Measurements from ENCODE around the gene SIPA1L3. TPM values are rescaled to one million over a fixed set of nuclear protein-coding genes. Genes with fewer than 3 reads are reported as not detected.

SIPA1L3 gene
- total and polyA plus RNA-seq, 2 of the 13 experiments (the other 11 are each of a cell fraction or from before 2014, with no cell fraction given), result 5.5 to 7.7 TPM

DNA sequence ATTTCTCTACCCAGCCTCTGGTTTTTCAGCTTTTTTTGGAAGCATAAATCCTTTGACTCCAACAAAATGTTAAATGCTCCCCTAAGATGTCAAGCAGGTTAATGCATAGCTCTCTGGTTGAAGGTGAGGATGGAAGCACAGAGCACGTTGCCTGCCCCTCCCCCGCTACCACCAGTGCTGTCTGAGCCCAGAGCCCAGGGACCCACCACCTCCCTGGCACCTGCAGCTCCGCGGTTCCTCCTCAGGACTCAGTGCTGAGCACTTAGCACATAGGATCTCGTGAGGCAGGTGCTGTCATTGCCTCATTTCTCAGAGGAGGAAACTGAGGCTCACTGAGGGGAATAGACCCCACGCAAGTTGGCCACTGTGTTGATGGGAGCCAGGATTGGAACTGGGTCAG is 268.4 kb downstream of the SIPA1L3 start (continued):
- TF ChIP-seq, protein P1, sequence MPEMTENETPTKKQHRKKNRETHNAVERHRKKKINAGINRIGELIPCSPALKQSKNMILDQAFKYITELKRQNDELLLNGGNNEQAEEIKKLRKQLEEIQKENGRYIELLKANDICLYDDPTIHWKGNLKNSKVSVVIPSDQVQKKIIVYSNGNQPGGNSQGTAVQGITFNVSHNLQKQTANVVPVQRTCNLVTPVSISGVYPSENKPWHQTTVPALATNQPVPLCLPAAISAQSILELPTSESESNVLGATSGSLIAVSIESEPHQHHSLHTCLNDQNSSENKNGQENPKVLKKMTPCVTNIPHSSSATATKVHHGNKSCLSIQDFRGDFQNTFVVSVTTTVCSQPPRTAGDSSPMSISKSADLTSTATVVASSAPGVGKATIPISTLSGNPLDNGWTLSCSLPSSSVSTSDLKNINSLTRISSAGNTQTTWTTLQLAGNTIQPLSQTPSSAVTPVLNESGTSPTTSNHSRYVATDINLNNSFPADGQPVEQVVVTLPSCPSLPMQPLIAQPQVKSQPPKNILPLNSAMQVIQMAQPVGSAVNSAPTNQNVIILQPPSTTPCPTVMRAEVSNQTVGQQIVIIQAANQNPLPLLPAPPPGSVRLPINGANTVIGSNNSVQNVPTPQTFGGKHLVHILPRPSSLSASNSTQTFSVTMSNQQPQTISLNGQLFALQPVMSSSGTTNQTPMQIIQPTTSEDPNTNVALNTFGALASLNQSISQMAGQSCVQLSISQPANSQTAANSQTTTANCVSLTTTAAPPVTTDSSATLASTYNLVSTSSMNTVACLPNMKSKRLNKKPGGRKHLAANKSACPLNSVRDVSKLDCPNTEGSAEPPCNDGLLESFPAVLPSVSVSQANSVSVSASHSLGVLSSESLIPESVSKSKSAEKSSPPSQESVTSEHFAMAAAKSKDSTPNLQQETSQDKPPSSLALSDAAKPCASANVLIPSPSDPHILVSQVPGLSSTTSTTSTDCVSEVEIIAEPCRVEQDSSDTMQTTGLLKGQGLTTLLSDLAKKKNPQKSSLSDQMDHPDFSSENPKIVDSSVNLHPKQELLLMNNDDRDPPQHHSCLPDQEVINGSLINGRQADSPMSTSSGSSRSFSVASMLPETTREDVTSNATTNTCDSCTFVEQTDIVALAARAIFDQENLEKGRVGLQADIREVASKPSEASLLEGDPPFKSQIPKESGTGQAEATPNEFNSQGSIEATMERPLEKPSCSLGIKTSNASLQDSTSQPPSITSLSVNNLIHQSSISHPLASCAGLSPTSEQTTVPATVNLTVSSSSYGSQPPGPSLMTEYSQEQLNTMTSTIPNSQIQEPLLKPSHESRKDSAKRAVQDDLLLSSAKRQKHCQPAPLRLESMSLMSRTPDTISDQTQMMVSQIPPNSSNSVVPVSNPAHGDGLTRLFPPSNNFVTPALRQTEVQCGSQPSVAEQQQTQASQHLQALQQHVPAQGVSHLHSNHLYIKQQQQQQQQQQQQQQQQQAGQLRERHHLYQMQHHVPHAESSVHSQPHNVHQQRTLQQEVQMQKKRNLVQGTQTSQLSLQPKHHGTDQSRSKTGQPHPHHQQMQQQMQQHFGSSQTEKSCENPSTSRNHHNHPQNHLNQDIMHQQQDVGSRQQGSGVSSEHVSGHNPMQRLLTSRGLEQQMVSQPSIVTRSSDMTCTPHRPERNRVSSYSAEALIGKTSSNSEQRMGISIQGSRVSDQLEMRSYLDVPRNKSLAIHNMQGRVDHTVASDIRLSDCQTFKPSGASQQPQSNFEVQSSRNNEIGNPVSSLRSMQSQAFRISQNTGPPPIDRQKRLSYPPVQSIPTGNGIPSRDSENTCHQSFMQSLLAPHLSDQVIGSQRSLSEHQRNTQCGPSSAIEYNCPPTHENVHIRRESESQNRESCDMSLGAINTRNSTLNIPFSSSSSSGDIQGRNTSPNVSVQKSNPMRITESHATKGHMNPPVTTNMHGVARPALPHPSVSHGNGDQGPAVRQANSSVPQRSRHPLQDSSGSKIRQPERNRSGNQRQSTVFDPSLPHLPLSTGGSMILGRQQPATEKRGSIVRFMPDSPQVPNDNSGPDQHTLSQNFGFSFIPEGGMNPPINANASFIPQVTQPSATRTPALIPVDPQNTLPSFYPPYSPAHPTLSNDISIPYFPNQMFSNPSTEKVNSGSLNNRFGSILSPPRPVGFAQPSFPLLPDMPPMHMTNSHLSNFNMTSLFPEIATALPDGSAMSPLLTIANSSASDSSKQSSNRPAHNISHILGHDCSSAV (CRISPR knock-in tag; IDR thresholded peaks at IDR 0.05; ENCODE audit: borderline replicate concordance), result no peak
- TF ChIP-seq, protein P2, sequence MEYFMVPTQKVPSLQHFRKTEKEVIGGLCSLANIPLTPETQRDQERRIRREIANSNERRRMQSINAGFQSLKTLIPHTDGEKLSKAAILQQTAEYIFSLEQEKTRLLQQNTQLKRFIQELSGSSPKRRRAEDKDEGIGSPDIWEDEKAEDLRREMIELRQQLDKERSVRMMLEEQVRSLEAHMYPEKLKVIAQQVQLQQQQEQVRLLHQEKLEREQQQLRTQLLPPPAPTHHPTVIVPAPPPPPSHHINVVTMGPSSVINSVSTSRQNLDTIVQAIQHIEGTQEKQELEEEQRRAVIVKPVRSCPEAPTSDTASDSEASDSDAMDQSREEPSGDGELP (IDR thresholded peaks at IDR 0.05; ENCODE audit: borderline replicate concordance, low read depth), result no peak
- no peak for TF ChIP-seq FOXK2 (IDR thresholded peaks at IDR 0.05)
- no peak for TF ChIP-seq FOXA1 (IDR thresholded peaks at IDR 0.05)
- no peak for TF ChIP-seq FOXA1 (CRISPR knock-in tag; IDR thresholded peaks at IDR 0.05)
- TF ChIP-seq ZNF101 (CRISPR knock-in tag; IDR thresholded peaks at IDR 0.05; ENCODE audit: borderline replicate concordance, low read depth), result no peak
- no peak for TF ChIP-seq ISX (CRISPR knock-in tag; conservative IDR thresholded peaks at IDR 0.05)
- no peak for TF ChIP-seq NAIF1 (CRISPR knock-in tag; IDR thresholded peaks at IDR 0.05; ENCODE audit: borderline replicate concordance)
- no peak for TF ChIP-seq HNRNPLL (IDR thresholded peaks at IDR 0.05; ENCODE audit: low read depth, low read length, poor library complexity, severe bottlenecking)
- TF ChIP-seq, protein P3, sequence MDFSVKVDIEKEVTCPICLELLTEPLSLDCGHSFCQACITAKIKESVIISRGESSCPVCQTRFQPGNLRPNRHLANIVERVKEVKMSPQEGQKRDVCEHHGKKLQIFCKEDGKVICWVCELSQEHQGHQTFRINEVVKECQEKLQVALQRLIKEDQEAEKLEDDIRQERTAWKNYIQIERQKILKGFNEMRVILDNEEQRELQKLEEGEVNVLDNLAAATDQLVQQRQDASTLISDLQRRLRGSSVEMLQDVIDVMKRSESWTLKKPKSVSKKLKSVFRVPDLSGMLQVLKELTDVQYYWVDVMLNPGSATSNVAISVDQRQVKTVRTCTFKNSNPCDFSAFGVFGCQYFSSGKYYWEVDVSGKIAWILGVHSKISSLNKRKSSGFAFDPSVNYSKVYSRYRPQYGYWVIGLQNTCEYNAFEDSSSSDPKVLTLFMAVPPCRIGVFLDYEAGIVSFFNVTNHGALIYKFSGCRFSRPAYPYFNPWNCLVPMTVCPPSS (IDR thresholded peaks at IDR 0.05), result no peak
- no peak for TF ChIP-seq TCF12 (IDR thresholded peaks at IDR 0.05)
- no peak for TF ChIP-seq TCF12 (CRISPR knock-in tag; IDR thresholded peaks at IDR 0.05)
- TF ChIP-seq ATM (IDR thresholded peaks at IDR 0.05; ENCODE audit: borderline replicate concordance), result no peak
- TF ChIP-seq MXI1 (IDR thresholded peaks at IDR 0.05; ENCODE audit: borderline replicate concordance, low read depth, low read length), result no peak
- no peak for TF ChIP-seq TMF1 (CRISPR knock-in tag; IDR thresholded peaks at IDR 0.05; ENCODE audit: low read depth)
- TF ChIP-seq, protein P4, sequence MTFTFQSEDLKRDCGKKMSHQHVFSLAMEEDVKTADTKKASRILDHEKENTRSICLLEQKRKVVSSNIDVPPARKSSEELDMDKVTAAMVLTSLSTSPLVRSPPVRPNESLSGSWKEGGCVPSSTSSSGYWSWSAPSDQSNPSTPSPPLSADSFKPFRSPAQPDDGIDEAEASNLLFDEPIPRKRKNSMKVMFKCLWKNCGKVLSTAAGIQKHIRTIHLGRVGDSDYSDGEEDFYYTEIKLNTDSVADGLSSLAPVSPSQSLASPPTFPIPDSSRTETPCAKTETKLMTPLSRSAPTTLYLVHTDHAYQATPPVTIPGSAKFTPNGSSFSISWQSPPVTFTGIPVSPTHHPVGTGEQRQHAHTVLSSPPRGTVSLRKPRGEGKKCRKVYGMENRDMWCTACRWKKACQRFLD (CRISPR knock-in tag; IDR thresholded peaks at IDR 0.05; ENCODE audit: borderline replicate concordance), result no peak
